SK-MEL-5 (cell line): Measurements from ENCODE around the gene HSPH1. TPM values are rescaled to one million over a fixed set of nuclear protein-coding genes. Genes with fewer than 3 reads are reported as not detected.

ENCODE experiments used
- DNase-seq: peaks from one replicate; pipeline ENCODE4 v3.0.0-alpha.2; 2016; ENCODE audit warnings: low read depth, low spot score
- in situ Hi-C: cut with HindIII; loops from 2 replicates; pipeline ENCODE4 v1.10.0; 2016; ENCODE audit warnings: low sequenced_read_pairs, high pct_unique_total_duplicates, low pct_unique_long_range_greater_than_20kb
- polyA plus RNA-seq, 2 experiments: library from polyadenylated mRNA; depleted of rRNA; stranded (reverse); fragments of >200 nt; gene quantifications; 2 replicates each; pipeline ENCODE4 v1.2.3, GENCODE V29; 2015
- total RNA-seq: library from RNA; depleted of rRNA; stranded (reverse); fragments of >200 nt; shearing (Covaris generic); gene quantifications from 2 replicates; pipeline ENCODE4 v1.2.3, GENCODE V29; 2014; rRNA removed

The HSPH1 gene
- 184 and 206 TPM in 2 replicates for total RNA-seq
- polyA plus RNA-seq (2015; cell fraction: cytosol; rRNA removed): 113 and 135 TPM in 2 replicates
- 143 and 189 TPM in 2 replicates for polyA plus RNA-seq (2015; cell fraction: nucleus; rRNA removed)

GRCh38 chr13:31161557-31162150 is at the start of gene HSPH1:
HSPH1 (minus strand) TSS chr13:31161904; CDS start chr13:31161582, 322 bp downstream.
- DNase-seq: peak; percentile 98
- in situ Hi-C loops: no loop called here

- no peak for DNase-seq
- in situ Hi-C loops: no loop called here
Measured at GRCh38 chr13:31209841-31210210, 48.1 kb upstream of the HSPH1 start.

GRCh38 chr13:31209172-31209840 is 47.6 kb upstream of the HSPH1 start:
- no peak for DNase-seq
- in situ Hi-C loops: no loop called here

- no peak for DNase-seq
- in situ Hi-C loops: no loop called here
Measured at GRCh38 chr13:31208559-31209122, 46.9 kb upstream of the HSPH1 start.

- in situ Hi-C loops: no loop called here
- DNase-seq: no peak
Measured at GRCh38 chr13:31207661-31208552, 46.2 kb upstream of the HSPH1 start.

GRCh38 chr13:31204592-31204991 is 42.9 kb upstream of the HSPH1 start:
- in situ Hi-C loops: no loop called here

GRCh38 chr13:31201341-31202031 is 39.8 kb upstream of the HSPH1 start:
- in situ Hi-C loops: no loop called here

More at GRCh38 chr13:31204592-31204991, 42.9 kb upstream of the HSPH1 start:
- no peak for DNase-seq

GRCh38 chr13:31200637-31200971 is 38.9 kb upstream of the HSPH1 start:
- DNase-seq: peak; percentile 20
- in situ Hi-C loops: no loop called here

More at GRCh38 chr13:31201341-31202031, 39.8 kb upstream of the HSPH1 start:
- no peak for DNase-seq

GRCh38 chr13:31199849-31200636 is 38.3 kb upstream of the HSPH1 start, which contains the start of gene B3GLCT:
B3GLCT (plus strand) TSS chr13:31199975; CDS start chr13:31200085, 110 bp downstream.
- in situ Hi-C loops: no loop called here

GRCh38 chr13:31199527-31199848 is 37.8 kb upstream of the HSPH1 start:
- no peak for DNase-seq
- in situ Hi-C loops: no loop called here

More at GRCh38 chr13:31199849-31200636, 38.3 kb upstream of the HSPH1 start, which contains the start of gene B3GLCT:
- DNase-seq: peak; percentile 80

- DNase-seq: no peak
- in situ Hi-C loops: no loop called here
Measured at GRCh38 chr13:31198519-31198918, 36.8 kb upstream of the HSPH1 start.

GRCh38 chr13:31196992-31197391 is 35.3 kb upstream of the HSPH1 start:
- in situ Hi-C loops: no loop called here
- DNase-seq: no peak

- in situ Hi-C loops: no loop called here
- peak; percentile 53 for DNase-seq
Measured at GRCh38 chr13:31195616-31196015, 33.9 kb upstream of the HSPH1 start.

GRCh38 chr13:31192306-31192705 is 30.6 kb upstream of the HSPH1 start:
- DNase-seq: no peak
- in situ Hi-C loops: no loop called here

- no peak for DNase-seq
- in situ Hi-C loops: no loop called here
Measured at GRCh38 chr13:31191748-31192147, 30.0 kb upstream of the HSPH1 start.

- no peak for DNase-seq
- in situ Hi-C loops: no loop called here
Measured at GRCh38 chr13:31184981-31185645, 23.4 kb upstream of the HSPH1 start.
